ENCODE measurements around the gene ICAM5.

ICAM5 gene

DNA sequence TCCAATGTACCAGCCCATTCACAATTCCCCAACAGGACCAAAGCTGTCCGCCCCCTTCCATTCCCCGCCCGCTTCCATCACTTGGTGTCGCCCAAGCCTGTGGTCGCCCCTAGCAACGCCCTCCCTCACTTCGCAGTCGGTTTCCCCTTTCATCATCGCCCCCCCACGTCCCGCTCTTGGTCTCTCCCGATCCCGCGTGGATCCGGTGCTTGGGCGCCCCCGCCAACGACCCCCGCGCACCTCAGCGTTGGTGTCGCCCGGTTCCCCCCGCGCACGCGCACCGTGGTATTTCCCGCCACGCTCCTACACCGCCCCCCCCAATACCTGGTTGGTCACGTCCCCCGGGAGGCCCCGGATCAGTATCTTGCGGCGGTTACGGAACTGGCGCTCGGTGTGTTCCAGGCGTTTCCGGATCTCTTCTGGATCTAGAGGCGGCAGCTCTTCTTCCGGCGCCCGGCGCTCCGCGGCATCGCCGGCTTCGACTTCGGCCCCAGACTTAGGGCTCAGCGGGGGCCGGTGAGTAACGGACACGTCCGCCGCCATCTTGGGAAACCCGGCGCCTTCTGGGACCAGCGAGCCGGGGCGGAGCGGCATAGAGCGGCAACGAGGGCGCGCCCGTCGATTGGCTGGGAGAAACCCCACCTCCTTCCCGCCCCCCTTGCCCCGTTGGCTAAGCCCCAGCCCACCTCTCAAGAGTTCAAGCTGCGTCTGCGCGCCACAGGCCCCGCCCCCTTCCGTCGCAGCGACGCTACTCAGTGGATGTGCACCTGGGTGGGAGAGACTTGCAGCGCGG lies 43.4 kb downstream of the ICAM5 start, which contains the start of gene RAVER1:
Gene RAVER1, minus strand, starts transcription at position 565 of the 793 bp plus-strand sequence. Its CDS starts 22 bp downstream, at position 543.
- TF ChIP-seq TAF1 (IDR thresholded peaks at IDR 0.05; ENCODE audit: borderline replicate concordance, insufficient read depth, low read length) (peak; percentile 88), POLR2AphosphoS5 (IDR thresholded peaks at IDR 0.05; ENCODE audit: low read depth, low read length) (peak; percentile 84), FOXP2 (optimal IDR thresholded peaks at IDR 0.05; ENCODE audit: borderline replicate concordance, extremely low read depth, extremely low read length, insufficient read depth) (peak; percentile 53), SIN3A (IDR thresholded peaks at IDR 0.05; ENCODE audit: borderline replicate concordance, insufficient read depth, low read length) (peak; percentile 10; the same call in 1 of the 2 replicates)
- TF ChIP-seq, protein P1, sequence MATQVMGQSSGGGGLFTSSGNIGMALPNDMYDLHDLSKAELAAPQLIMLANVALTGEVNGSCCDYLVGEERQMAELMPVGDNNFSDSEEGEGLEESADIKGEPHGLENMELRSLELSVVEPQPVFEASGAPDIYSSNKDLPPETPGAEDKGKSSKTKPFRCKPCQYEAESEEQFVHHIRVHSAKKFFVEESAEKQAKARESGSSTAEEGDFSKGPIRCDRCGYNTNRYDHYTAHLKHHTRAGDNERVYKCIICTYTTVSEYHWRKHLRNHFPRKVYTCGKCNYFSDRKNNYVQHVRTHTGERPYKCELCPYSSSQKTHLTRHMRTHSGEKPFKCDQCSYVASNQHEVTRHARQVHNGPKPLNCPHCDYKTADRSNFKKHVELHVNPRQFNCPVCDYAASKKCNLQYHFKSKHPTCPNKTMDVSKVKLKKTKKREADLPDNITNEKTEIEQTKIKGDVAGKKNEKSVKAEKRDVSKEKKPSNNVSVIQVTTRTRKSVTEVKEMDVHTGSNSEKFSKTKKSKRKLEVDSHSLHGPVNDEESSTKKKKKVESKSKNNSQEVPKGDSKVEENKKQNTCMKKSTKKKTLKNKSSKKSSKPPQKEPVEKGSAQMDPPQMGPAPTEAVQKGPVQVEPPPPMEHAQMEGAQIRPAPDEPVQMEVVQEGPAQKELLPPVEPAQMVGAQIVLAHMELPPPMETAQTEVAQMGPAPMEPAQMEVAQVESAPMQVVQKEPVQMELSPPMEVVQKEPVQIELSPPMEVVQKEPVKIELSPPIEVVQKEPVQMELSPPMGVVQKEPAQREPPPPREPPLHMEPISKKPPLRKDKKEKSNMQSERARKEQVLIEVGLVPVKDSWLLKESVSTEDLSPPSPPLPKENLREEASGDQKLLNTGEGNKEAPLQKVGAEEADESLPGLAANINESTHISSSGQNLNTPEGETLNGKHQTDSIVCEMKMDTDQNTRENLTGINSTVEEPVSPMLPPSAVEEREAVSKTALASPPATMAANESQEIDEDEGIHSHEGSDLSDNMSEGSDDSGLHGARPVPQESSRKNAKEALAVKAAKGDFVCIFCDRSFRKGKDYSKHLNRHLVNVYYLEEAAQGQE (IDR thresholded peaks at IDR 0.05; ENCODE audit: insufficient read depth in 1 of 2, low read depth in 2 of 2, low read length in 2 of 2) = no peak

DNA sequence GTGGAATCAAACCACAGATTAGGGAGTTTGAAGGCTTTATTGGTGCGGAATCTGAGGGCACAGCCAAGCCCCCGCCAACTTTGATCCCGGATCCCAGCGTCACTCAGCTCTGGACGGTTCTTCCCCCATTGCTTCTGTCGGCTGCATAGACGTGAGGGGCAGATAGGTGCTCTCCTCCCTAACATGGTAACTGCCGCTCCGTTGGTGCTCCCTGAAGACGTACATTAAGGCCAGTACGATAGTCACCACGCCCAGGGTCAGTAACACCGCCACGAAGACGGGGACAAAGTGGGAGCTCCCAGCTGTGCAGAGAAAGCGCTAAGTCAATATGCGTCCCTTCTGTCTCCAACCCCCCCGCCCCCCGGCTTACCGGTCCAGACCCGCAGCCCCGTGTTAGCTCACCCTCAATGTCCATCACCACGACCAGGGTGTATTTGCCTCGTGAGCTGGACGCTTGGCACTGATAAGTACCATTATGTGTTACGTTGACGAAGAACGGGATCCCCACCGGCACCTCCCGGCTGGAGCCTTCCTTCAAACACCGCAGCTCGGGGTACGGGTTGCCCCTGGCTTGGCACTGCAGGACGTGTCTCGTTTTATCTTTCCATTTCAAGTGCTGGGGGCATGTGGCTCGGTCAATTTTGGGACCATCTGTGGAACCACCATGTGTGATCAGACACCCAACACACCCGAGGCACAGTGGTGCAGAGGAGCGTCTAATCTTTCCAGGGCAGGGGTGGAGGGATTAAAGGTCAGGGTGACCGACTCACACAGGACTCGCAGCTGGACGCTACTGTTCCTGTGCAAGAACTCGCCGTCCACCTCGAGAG lies 44.2 kb downstream of the ICAM5 start:
- TF ChIP-seq POLR2AphosphoS5 (IDR thresholded peaks at IDR 0.05; ENCODE audit: low read depth, low read length) (no peak), TAF1 (IDR thresholded peaks at IDR 0.05; ENCODE audit: borderline replicate concordance, insufficient read depth, low read length) (no peak), SIN3A (IDR thresholded peaks at IDR 0.05; ENCODE audit: borderline replicate concordance, insufficient read depth, low read length) (no peak; the same call in 1 of the 2 replicates), FOXP2 (optimal IDR thresholded peaks at IDR 0.05; ENCODE audit: borderline replicate concordance, extremely low read depth, extremely low read length, insufficient read depth) (no peak)
- TF ChIP-seq, protein P1 (IDR thresholded peaks at IDR 0.05; ENCODE audit: insufficient read depth in 1 of 2, low read depth in 2 of 2, low read length in 2 of 2) = no peak

DNA sequence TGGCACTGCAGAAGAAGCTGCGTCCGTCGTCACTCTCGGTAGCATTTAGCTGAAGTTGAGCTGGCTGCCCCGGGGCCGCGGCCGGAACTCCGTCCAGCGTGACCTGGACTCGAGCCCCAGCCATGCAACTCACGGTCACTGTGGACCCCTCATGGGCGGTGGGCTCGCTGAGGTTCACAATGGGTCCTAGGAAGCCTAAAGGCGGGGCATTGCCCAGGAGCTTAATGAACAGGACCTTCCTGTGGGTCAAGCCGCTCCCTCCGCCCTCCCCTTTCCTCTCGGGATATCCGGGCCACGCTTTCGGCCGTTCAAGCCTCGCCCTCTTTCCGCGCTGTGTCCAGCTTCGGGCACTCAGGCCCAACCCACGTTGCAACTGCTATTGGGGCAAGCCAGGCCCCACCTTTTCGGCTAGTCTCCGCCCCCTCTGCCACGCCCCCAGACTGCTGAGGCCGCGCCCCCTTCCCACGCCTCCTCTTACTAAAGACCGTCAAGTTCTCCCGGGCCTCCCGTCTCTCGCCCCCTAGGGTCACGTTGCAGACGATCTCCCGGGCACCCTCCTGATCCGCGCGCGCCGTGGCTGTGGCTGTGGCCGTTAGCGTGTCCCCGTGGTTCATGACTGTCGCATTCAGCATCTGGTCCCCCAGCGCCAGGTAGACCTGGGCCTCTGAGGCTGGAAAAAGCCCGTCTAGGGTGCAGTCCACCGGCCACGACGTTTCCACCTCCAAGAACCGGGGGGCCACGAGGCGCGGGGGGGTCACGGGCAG lies 45.0 kb downstream of the ICAM5 start:
- TF ChIP-seq SIN3A (IDR thresholded peaks at IDR 0.05; ENCODE audit: borderline replicate concordance, insufficient read depth, low read length) (peak; percentile 35; the same call in 1 of the 2 replicates), TAF1 (IDR thresholded peaks at IDR 0.05; ENCODE audit: borderline replicate concordance, insufficient read depth, low read length) (no peak), POLR2AphosphoS5 (IDR thresholded peaks at IDR 0.05; ENCODE audit: low read depth, low read length) (peak; percentile 42; the same call in 1 of the 2 replicates), FOXP2 (optimal IDR thresholded peaks at IDR 0.05; ENCODE audit: borderline replicate concordance, extremely low read depth, extremely low read length, insufficient read depth) (no peak)

DNA sequence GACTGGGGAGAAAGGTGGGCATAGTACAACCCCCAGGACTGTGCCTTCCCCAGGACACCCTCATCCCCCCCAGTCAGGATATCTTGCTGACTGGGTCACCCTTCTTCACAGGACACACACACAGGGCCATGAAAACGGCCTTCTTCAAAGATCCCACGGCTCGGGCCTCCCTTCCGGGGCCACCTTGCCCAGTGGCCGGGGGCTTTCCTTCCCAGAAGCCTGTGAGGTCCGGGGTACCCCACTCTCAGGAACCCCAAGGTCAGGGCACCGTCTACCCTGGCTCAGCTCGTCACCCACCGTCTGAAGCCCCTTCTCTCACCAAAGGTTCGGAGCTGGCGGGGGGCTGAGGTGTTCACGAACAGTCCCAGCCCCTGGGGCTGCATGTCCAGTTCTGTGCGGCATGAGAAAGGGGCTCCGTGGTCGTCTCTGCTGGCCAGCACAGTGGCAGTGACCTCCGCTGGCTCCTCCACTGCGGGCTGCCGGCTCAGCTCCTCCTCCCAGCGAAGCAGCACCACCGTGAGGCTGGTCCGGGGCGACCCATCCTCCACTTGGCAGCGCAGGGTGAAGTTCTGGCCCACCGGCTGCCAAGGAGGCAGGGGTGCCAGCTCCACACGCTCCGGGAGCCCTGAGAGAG lies 45.7 kb downstream of the ICAM5 start:
- TF ChIP-seq TAF1 (IDR thresholded peaks at IDR 0.05; ENCODE audit: borderline replicate concordance, insufficient read depth, low read length) (no peak), FOXP2 (optimal IDR thresholded peaks at IDR 0.05; ENCODE audit: borderline replicate concordance, extremely low read depth, extremely low read length, insufficient read depth) (no peak), POLR2AphosphoS5 (IDR thresholded peaks at IDR 0.05; ENCODE audit: low read depth, low read length) (no peak)

DNA sequence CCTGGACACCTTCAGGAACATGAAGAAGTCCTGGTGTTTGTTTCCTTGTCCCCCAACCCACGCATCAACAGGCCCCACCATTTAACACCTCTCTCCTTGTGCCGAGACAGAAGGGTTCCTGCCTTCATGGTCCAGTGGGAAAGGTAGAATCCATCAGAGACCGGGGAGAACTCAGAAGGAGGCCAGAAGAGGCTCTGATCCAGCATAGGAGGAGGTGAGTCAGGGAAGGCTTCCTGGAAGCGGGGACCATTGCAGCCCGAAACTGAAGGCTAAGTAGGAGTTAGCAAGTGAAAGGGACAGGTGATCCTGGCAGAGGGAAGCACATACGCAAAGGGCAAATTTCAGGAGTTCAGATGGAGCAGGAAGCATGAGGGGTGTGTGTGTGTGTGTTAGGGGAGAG lies 49.2 kb downstream of the ICAM5 start:
- TF ChIP-seq, protein P1 (IDR thresholded peaks at IDR 0.05; ENCODE audit: insufficient read depth in 1 of 2, low read depth in 2 of 2, low read length in 2 of 2) = no peak
- no peak for TF ChIP-seq TAF1 (IDR thresholded peaks at IDR 0.05; ENCODE audit: borderline replicate concordance, insufficient read depth, low read length)
- no peak for TF ChIP-seq POLR2AphosphoS5 (IDR thresholded peaks at IDR 0.05; ENCODE audit: low read depth, low read length)
- no peak for TF ChIP-seq SIN3A (IDR thresholded peaks at IDR 0.05; ENCODE audit: borderline replicate concordance, insufficient read depth, low read length)
- TF ChIP-seq FOXP2 (optimal IDR thresholded peaks at IDR 0.05; ENCODE audit: borderline replicate concordance, extremely low read depth, extremely low read length, insufficient read depth) = no peak

All from PFSK-1 (cell line).